ENCODE measurements around the gene CEP41.

DNA sequence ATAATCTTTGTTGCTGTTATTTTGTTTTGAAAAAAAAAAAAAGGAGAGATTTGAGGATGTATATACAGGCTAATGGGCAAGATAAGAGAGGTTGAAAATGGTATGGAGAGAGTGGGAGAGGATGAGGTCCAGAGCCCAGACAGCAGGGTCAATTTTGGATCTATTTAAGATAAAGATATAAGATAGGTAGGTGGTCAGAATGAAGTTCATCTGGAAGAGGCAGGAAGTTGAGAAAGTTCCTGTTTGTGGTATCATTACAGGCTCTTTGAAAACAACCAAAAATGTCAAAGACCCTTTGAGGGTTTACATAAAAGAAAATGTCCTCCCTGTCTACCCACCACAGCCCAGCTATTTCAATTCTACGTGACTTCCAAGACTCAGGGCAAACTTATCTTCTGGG, 7.5 kb downstream of the CEP41 start:
- TF ChIP-seq CTCF (IDR thresholded peaks at IDR 0.05) (no peak), POLR2A (IDR thresholded peaks at IDR 0.05) (no peak)

Measured in lower leg skin (tissue), 3 donors.